Ovary (tissue), 9 donors: ENCODE data around the gene SAP30BP. TPM values are rescaled to one million over a fixed set of nuclear protein-coding genes. Genes with fewer than 3 reads are reported as not detected.

ENCODE experiments used
- DNase-seq, 5 donors: peaks; one replicate each; pipeline ENCODE4 v3.0.0-alpha.2; 2019 to 2020
- H3K27ac ChIP-seq, 2 donors: fragments of 200-600 bp; one replicate each; pipeline versions ENCODE4 v1.5.1 to v1.8.0; 2019 to 2022
- H3K27me3 ChIP-seq: fragments of 200-600 bp; one replicate; pipeline ENCODE4 v1.8.0; 2022
- H3K36me3 ChIP-seq: fragments of 200-600 bp; sonication (generic); one replicate; pipeline ENCODE4 v1.5.1; 2019
- H3K4me1 ChIP-seq: one replicate; pipeline ENCODE4 v1.8.1; 2013; ENCODE audit warnings: mild to moderate bottlenecking, moderate library complexity; ENCODE audit not compliant: insufficient read depth
- H3K4me3 ChIP-seq: fragments of 200-600 bp; sonication (generic); one replicate; pipeline ENCODE4 v1.5.1; 2017
- H3K9me3 ChIP-seq, 2 donors: fragments of 200-600 bp in 1 of 2; sonication (generic) in 1 of 2; one replicate each; pipeline versions ENCODE4 v1.5.1 to v1.8.1; 2013 to 2019; ENCODE audit warnings: mild to moderate bottlenecking in 1 of 2, moderate library complexity in 1 of 2
- EP300 ChIP-seq: sonication (generic); formaldehyde crosslinking; IDR thresholded peaks from one replicate; pipeline ENCODE4 v1.6.1; 2017; ENCODE audit warnings: antibody characterized with exemption
- POLR2A ChIP-seq: fragments of 450-650 bp; IDR thresholded peaks from one replicate; pipeline ENCODE4 v1.6.1; 2017; ENCODE audit warnings: antibody characterized with exemption, mild to moderate bottlenecking, moderate library complexity
- WGBS, 3 donors: extraction: QIAGEN DNeasy Blood & Tissue Kit in 1 of 3; methylation state at CpG; one replicate each; pipeline versions ENCODE4 v1.1.5 to v1.1.7; 2013 to 2017; 5-methylcytosine and 5-hydroxymethylcytosine counted together
- intact Hi-C, 4 donors: fragments of 100-400 bp; cut with DNase I; formaldehyde crosslinking; loops; one replicate each; pipeline versions ENCODE4 v1.11.0 to v1.15.1; 2022 to 2023
- polyA plus RNA-seq, 2 donors: library from polyadenylated mRNA; stranded (reverse); fragments of 200-250 nt in 1 of 2; fragments of 350-450 nt in 1 of 2; fragmentation: Illumina TruSeq in 1 of 2; extraction: RNeasy Lipid Tissue Mini Kit (QIAGEN cat#74804) in 1 of 2; gene quantifications; one replicate each; pipeline ENCODE4 v1.2.3, GENCODE V29; 2013 to 2014
- total RNA-seq, 7 donors: library from RNA; depleted of rRNA in 2 of 7; stranded (reverse); fragments of >200 nt in 2 of 7; fragmentation: NEBNext Ultra II Directional in 3 of 7; extraction: Animal tissue kit (Norgen Biotek cat#: 25700) in 3 of 7; gene quantifications; one replicate each; pipeline versions ENCODE4 v1.1.0 to v1.2.4, GENCODE V29; 2016 to 2023
- TF ChIP-seq, protein P1 (sequence below), 3 donors: fragments of 450-650 bp in 2 of 3; fragments of 200-600 bp in 1 of 3; IDR thresholded peaks; one replicate each; pipeline versions ENCODE4 v1.5.1 to v1.8.0; 2016 to 2022; ENCODE audit warnings: antibody characterized with exemption in 3 of 3, mild to moderate bottlenecking in 1 of 3
- donor health status: DM: no; HTN: no; CAD: no; lungs with moderate emphysema.
- donor health status: DM: no; HTN: no; CAD: no.
- donor health status: Bipolar disorder and iron deficiency.
- donor health status: DM: yes; HTN: yes; CAD: no.
- donor health status: DM: no; HTN: no; CAD: no.
- donor health status: DM: yes; HTN: yes; CAD: no.

Gene SAP30BP
- total and polyA plus RNA-seq, 9 donors: 54.8 to 89.1 (median 81.7) TPM

DNA sequence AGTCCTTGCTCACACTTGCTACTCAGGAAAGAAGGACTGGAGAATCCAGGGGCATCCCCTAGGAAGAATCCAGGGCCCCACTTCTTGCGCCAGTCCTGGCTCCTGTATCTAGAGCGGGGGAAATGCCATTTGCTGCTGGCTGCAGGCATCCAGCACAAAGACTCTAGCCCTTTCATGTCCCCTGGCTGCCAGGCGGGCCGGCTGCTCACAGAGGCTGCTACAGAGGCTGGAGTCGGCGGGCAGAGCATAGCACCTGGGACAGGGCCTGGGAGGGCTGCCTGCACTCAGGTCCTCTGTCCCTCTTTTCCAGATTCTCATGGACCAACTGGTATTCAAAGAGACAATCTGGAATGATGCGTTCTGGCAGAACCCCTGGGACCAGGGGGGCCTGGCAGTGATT lies 20.1 kb upstream of the SAP30BP start:
- H3K27ac ChIP-seq: no peak overlapping the region
- H3K36me3 ChIP-seq: no peaks in the 10 kb centered on the region
- TF ChIP-seq EP300 (no peak), POLR2A (no peak)
- TF ChIP-seq, protein P1, sequence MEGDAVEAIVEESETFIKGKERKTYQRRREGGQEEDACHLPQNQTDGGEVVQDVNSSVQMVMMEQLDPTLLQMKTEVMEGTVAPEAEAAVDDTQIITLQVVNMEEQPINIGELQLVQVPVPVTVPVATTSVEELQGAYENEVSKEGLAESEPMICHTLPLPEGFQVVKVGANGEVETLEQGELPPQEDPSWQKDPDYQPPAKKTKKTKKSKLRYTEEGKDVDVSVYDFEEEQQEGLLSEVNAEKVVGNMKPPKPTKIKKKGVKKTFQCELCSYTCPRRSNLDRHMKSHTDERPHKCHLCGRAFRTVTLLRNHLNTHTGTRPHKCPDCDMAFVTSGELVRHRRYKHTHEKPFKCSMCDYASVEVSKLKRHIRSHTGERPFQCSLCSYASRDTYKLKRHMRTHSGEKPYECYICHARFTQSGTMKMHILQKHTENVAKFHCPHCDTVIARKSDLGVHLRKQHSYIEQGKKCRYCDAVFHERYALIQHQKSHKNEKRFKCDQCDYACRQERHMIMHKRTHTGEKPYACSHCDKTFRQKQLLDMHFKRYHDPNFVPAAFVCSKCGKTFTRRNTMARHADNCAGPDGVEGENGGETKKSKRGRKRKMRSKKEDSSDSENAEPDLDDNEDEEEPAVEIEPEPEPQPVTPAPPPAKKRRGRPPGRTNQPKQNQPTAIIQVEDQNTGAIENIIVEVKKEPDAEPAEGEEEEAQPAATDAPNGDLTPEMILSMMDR (IDR thresholded peaks at IDR 0.05): no peak
- WGBS, 3 donors: 92 to 95% (median 94%) methylated on average over 7 of the region's 7 CpGs
- H3K9me3 ChIP-seq: no peaks in the 10 kb centered on the region
- intact Hi-C loops: no loop called here
- no peak for DNase-seq
- H3K27me3 ChIP-seq: no peaks in the 10 kb centered on the region
- no peaks in the 10 kb centered on the region for H3K4me1 ChIP-seq
- no peak overlapping the region for H3K4me3 ChIP-seq

DNA sequence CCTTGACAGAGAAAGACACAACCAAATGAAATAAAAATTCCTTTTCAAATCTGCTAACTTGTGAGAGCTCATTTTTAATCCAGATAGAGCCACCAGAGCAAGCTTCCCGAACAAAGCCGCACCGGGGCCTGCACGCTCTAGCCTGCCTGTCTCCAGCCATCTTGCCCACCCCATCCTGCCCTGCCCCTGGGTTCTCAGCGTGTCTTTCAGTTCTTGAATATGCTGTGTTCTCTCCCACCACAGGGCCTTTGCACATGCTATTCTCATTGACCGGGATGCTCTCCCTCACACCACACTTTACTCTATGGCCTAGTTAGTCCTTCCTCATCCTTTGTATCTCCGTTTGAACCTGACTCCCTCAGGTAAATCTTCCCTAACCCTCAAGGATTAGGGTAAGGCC lies 19.2 kb upstream of the SAP30BP start:
- intact Hi-C loops: no loop called here
- H3K27me3 ChIP-seq: no peaks in the 10 kb centered on the region
- DNase-seq: no peak
- H3K36me3 ChIP-seq: no peaks in the 10 kb centered on the region
- H3K4me3 ChIP-seq: no peak overlapping the region
- H3K4me1 ChIP-seq: no peaks in the 10 kb centered on the region
- H3K27ac ChIP-seq: no peak overlapping the region
- WGBS, 3 donors: 97 to 98% (median 97%) methylated on average over 7 of the region's 7 CpGs
- TF ChIP-seq EP300 (no peak), POLR2A (no peak)
- TF ChIP-seq, protein P1 (IDR thresholded peaks at IDR 0.05): no peak
- no peaks in the 10 kb centered on the region for H3K9me3 ChIP-seq

DNA sequence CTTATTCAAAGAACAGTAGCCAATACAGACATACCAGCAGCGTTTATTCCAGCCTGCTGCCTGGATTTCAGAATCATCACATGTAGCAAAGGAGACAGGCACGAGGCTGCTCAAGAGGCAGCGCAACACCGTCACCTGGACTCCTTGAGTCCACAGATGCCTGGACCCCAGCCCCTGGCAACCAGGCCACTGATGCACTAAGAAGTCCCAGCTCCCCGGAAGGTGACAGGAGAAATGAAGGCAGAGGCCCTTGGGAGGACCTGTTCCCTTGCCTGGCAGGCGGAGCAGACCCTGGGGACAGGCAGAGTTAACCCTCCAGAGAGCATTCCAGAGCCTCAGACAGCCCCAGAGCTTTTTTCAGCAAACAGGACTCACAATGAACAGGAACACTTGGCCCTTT lies 17.5 kb upstream of the SAP30BP start:
- no peak overlapping the region for H3K4me3 ChIP-seq
- no peak for TF ChIP-seq POLR2A
- TF ChIP-seq, protein P1 (IDR thresholded peaks at IDR 0.05): no peak
- TF ChIP-seq EP300: no peak
- intact Hi-C loops: no loop called here
- no peak overlapping the region for H3K27ac ChIP-seq
- no peaks in the 10 kb centered on the region for H3K9me3 ChIP-seq
- 92 to 94% (median 93%) methylated on average over 6 of the region's 6 CpGs for WGBS, 3 donors
- no peaks in the 10 kb centered on the region for H3K36me3 ChIP-seq
- DNase-seq: no peak
- no peaks in the 10 kb centered on the region for H3K27me3 ChIP-seq
- H3K4me1 ChIP-seq: no peaks in the 10 kb centered on the region

DNA sequence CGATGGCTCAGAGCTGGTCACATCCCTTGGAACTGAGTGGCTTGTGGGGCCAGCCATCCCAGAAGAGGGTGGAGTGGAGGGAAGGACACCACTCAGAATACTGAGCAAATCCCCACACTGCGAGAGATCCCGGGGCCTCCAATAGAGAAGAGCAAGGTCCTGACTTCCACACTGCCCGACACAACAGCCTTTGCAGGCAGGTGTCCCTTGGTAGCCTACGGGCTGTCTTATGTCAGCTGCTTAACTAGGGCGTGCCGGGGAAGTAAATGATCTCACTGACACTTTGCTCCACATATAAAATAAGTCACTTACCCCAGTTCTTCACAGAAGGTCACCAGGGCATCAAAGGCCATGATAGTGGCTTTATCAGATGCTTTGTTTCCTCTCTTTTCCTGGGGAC lies 16.3 kb upstream of the SAP30BP start:
- no peak overlapping the region for H3K4me3 ChIP-seq
- intact Hi-C loops: no loop called here
- H3K27me3 ChIP-seq: no peaks in the 10 kb centered on the region
- H3K27ac ChIP-seq: no peak overlapping the region
- no peaks in the 10 kb centered on the region for H3K36me3 ChIP-seq
- no peaks in the 10 kb centered on the region for H3K4me1 ChIP-seq
- TF ChIP-seq POLR2A: no peak
- TF ChIP-seq, protein P1 (IDR thresholded peaks at IDR 0.05): no peak
- H3K9me3 ChIP-seq: no peaks in the 10 kb centered on the region
- 86 to 93% (median 88%) methylated on average over 7 of the region's 7 CpGs for WGBS, 3 donors
- no peak for DNase-seq

DNA sequence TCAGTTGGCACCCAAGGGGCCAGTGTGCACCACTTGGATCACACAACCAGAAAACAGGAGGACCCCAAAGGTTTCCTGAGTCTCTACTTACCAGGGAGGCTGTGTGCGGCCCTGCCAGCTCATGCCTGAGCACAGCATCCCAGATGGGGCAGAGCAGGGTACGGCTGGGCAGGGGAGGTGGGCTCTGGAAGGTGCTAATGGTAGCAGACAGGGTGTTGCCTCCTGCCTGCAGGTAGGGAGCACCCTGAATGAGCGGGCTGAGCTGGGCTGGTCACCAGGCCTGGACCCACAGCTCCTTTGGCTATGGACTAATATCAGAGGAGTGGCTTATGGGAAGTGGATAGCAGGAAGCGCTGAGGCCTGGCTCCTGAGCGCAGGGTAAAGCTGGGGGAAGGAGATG lies 14.8 kb upstream of the SAP30BP start:
- Histone ChIP-seq H3K36me3 (no peaks in the 10 kb centered on the region), H3K4me1 (no peaks in the 10 kb centered on the region), H3K9me3 (no peaks in the 10 kb centered on the region), H3K27me3 (no peaks in the 10 kb centered on the region), H3K27ac (no peak overlapping the region), H3K4me3 (no peak overlapping the region)
- no peak for TF ChIP-seq EP300
- no peak for TF ChIP-seq POLR2A
- TF ChIP-seq, protein P1 (IDR thresholded peaks at IDR 0.05): no peak
- intact Hi-C loops: no loop called here
- peak in 1 of 5 donors; percentile 24 for DNase-seq
- WGBS, 3 donors: 89 to 96% (median 90%) methylated on average over 5 of the region's 5 CpGs
